Measurements from ENCODE around the gene DBH.

Gene DBH

DNA sequence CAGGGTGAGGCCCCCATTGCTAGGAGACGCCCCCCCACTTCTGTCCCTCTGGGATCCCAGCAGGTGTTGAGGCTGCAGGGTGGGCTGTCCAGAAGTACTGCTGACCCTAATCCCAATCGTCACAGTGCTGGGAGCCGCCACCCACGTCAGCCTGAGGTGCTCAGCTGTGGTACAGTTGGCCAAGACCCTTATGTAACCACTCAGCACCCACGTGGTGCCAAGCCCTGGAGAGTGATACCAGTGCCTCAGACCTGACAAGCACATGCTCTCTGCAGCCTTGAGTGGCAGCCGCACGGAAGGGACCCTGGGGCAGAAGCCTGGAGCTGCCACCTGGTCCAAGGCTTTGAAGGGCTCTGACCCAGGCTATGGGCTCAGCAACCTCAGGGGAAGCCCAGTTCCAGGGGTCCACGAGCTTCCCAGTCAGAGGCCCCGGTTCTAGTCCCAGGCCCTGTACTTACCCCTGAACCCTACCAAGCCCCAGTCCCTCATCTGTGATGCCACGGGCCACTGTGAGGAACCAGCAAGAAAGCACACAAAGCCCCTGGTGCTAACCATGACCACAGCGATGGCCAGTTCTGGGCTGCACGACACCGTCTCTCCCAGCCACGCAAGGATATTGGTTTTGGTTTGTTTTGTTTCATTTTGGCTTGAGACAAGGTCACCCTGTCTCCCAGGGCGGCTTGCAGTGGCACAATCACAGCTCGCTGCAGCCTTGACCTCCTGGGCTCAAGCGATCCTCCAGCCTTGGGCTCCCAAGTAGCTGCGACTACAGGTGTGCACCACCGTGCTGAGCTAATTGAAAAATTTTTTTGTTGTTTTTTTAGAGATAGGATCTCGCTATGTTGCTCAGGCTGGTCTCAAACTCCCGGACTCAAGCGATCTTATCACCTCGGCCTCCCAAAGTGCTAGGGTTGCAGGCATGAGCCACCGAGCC, 50.7 kb downstream of the DBH start:
- DNase-seq: no peak

DNA sequence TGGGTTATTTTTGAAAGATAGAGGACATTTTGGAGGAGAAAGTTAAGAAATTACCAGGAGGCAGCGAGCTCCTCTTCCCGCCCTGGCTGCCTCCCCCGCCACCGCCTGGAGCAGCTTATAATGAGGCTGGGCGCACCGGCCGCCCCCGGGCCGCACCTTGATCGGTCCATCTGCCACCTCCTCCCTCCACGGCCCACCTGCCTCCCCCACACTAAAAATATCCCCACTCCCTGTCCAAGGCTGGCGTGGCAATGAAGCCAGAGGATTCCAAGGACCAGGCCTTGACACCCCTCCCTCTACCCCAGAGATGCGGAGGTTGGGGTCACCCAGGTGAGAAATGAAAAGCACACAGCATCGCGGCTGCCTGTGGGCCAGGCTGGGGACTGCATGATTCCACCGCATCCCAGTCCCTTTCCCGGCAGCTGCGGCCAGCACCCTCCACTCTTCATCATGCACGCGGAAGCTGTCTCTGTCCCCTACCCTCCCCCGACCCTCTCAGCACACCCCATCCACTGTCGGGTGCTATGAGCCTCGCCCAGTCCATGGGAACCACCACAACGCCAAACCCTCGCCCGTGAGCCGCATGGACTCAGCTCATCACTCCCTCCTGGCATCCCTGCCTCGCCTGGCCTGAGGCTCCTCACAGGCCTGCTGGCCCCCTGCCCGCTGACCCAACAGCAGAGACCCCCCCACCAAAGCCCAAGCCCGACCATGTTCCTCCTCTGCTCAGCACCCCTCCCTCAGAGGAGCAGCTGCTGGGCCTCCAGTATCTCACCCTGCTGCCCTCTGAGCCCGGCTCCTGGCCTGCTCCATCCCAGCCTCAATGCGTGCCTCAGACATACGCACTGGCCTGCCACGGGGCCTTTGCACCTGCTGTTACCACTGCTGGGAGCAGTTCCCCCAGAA, 51.9 kb downstream of the DBH start:
- no peak for DNase-seq

- DNase-seq: no peak
These were observed 53.1 kb downstream of the DBH start for GRCh38 chr9:133689151-133689763.

DNA sequence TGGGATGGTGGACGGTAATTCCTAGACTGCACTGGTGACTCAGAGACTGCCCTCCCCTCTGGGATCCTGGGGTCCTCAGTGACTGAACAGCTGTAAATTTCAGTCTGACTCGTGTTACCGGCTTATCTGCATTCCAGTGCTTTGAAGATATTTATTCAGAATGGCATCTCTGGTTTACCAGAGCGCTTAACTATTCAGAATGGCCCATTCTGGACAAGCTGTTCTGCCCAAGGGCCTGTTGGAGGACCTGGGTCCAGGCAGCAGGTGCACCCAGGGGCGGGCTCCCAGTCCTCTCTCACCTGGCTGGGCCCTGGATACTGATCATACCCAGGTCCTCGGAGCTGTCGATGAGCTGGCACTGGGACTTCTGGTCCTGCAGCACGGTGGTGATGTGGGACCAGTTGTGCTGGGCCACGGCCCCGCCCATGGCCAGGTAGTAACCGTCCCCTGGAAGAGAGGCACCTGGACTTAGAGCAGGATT, 54.0 kb downstream of the DBH start:
- no peak for DNase-seq

- DNase-seq: no peak
These were observed 55.0 kb downstream of the DBH start for GRCh38 chr9:133691191-133691590.

DNA sequence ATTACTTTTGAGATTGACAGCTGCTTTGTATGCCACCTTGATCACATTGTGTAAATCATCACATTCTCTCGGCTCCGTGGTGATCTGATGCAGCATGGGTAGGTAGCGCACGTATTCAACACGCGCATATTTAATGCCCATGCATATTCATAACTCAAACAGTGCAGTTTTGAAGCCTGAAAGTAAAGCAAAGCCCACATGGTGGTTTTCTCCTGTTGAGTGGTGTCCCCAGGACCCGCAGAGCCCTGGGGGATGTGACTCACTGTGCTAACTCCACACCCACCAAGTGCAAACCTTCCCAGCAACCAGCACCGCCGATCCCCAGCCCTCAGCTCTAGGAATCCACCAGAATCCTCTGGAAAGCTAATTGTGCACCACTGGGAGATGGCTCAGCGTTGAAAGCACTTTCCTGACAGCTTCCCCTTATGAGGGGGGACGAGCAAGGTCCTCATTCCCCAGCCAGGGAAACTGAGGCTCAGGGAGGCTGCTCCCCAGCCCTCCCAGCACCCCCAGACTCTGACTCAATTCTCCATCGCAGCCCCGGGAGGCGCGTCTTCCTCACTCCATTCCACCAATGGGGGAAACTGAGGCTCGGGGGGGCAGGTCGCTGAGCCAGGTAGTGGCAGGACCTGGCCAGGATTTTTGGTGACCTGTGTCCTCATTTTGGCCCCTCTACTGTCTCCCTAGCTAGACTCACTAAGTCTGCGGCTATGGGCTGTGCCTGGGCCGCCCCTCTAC, 55.6 kb downstream of the DBH start:
- no peak for DNase-seq

DNA sequence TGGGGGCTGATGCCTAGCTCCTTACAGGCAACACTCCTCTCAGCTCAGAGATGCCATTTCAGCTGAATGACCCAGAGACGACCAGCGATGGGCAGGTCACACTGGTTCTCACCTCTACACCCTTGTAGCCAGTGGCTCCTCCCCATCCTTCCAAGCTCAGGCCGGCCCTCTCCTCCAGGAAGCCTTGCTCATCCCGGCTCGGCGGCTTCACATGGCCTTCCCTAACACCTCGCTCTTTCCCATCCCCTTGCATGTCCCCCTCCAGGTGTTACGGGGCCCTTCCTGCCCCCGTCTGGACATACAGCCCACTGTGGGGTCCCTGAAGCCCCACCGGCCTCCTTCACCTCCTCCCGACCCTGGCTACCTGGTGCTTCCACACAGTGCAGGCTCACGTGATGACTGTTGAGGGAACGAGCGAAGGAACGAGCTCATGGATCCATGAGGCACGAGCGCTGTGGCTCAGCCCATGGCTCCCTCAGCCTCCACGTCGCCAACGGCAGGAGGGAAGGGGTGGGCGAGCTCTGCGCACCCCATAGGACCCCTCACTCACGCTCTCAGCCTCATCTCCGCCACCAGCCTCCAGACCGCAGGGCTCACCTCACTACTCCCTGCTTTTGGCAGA, 56.3 kb downstream of the DBH start:
- DNase-seq: no peak

GRCh38 chr9:133693116-133693515, 57.0 kb downstream of the DBH start:
- no peak for DNase-seq

DNA sequence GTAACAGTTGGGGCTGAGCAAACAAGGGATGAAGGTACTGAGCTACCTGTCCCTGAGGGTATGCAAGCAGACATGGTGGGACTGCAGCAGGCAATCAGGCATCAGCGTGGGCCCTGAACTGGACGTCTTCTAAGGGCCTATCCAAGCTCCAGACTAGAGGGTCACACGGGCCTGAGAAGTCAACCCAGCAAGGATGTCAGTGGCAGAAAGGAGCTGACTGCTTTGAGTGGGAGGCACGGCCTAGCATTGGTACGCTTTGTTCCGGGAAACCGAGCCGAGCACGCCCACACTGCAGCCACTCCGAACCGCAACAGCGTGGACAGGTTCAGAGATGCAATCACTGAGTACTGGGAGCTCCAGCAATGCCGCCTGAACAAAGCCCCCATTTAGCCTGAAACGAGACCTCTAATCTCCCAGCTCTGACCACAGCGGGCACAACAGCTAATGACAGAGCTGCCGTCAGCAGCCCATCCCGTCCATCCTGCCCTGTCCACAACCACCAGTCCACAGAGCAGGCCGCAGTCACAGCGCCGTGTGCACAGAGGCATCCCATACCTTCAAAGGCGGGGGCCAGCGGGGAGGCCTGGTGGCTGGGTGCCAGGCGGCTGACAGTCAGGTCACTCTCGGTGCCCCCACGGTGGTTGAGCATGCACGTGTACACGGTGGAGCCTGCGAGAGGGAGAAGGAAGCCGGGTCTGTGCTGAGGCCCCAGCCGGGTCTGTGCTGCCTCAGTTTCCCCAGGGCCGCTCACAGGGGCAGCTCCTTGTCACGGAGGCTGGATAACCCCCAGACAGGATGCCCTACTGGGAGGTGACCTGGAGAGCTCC, 57.8 kb downstream of the DBH start:
- DNase-seq: no peak

DNA sequence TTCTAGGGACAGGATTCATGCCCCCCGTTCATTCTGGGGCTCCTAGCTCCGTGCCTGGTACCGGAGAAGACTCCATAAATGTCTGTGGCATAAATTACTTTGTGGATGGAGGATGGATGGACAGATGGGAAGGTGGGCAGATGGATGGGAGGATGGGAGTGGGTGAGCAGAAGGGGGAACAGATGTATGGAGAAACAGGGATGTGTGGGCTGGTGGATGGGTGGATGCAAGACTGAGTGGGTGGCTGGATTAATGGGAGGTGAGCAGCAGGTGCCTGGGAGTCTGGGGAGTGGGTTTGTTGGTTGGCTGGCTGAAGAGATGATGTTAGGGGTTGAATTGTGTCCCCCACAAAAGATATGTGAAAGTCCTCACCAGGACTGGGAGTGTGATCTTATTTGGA, 58.5 kb downstream of the DBH start:
- no peak for DNase-seq

- no peak for DNase-seq
These were observed 59.9 kb downstream of the DBH start for GRCh38 chr9:133696071-133696472.

GRCh38 chr9:133699546-133699945, 63.4 kb downstream of the DBH start:
- no peak for DNase-seq

GRCh38 chr9:133700819-133701320, 64.7 kb downstream of the DBH start:
- no peak for DNase-seq

GRCh38 chr9:133701321-133701980, 65.3 kb downstream of the DBH start:
- DNase-seq: no peak

GRCh38 chr9:133701981-133702797, 66.0 kb downstream of the DBH start:
- DNase-seq: no peak

GRCh38 chr9:133702798-133703590, 66.8 kb downstream of the DBH start:
- DNase-seq: no peak

DNA sequence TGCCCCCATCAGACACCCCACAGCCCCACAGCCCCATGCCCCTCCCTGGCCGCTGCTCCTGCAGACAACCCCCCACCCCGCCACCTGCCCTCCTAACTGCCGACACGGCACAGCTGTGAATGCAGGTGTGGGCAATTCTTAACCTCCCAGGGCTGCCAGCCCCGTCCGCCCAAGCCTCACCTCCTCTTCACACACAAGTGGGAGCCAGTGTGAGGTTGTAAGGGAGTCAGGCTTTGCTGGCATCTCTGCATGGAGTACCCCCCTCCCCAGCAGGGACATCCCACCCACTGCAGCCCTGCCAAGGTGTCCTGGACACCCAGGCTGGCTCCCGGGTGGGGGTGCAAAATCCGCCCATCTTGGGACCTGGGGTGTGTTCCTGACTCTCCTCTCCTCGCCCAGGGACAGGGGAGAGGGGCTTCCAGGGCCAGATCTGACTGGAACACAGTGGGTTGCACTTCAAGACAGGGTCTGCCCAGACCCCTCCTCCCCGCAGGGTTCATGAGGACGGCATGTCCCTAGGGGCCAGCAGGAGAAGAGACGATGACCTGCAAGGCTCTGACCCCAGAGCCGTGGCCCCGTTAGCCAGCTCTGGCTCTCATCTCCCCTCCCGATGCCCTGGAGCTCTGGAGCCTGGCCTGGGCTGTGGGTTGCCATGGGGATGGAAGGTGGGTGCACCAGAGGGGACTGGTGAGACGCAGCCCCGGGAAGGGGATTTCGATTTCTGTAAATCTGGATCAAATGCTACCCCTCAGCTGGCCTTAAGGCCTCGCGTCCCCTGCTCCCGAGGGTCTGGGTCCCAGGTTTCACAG, 67.6 kb downstream of the DBH start:
- no peak for DNase-seq

Measured in SW 1271 (cell line).